Lung (tissue), 12 donors: ENCODE results near the gene CASS4. TPM values are rescaled to one million over a fixed set of nuclear protein-coding genes. Genes with fewer than 3 reads are reported as not detected.

ENCODE experiments used
- ATAC-seq: fragments of 200-7000 bp; cut with Tn5 transposase; one replicate; pipeline ENCODE4 v1.9.1; 2020; ENCODE audit warnings: moderate number of reproducible peaks; ENCODE audit not compliant: insufficient read depth, low FRiP score
- DNase-seq, 3 donors: peaks; one replicate each; pipeline ENCODE4 v3.0.0-alpha.2; 2013 to 2017
- H3K27ac ChIP-seq, 2 donors: one replicate each; pipeline ENCODE4 v1.5.1; 2013; ENCODE audit warnings: mild to moderate bottlenecking in 2 of 2, moderate library complexity in 2 of 2, control low read depth in 1 of 2, inconsistent platforms in 1 of 2, low read depth in 1 of 2, low read length in 1 of 2
- H3K27me3 ChIP-seq, 3 donors: one replicate each; pipeline ENCODE4 v1.5.1; 2013; ENCODE audit warnings: low read length in 2 of 3; ENCODE audit not compliant: control insufficient read depth in 3 of 3, insufficient read depth in 3 of 3
- H3K36me3 ChIP-seq, 4 donors: one replicate each; pipeline ENCODE4 v1.5.1; 2013; ENCODE audit warnings: low read length in 4 of 4, mild to moderate bottlenecking in 1 of 4, moderate library complexity in 1 of 4; ENCODE audit not compliant: control insufficient read depth in 4 of 4, insufficient read depth in 4 of 4
- H3K4me1 ChIP-seq, 5 donors: one replicate each; pipeline ENCODE4 v1.5.1; 2013; ENCODE audit warnings: low read length in 5 of 5, mild to moderate bottlenecking in 2 of 5, moderate library complexity in 1 of 5; ENCODE audit not compliant: control insufficient read depth in 5 of 5, insufficient read depth in 5 of 5
- H3K4me3 ChIP-seq: one replicate; pipeline ENCODE4 v1.5.1; 2013; ENCODE audit warnings: mild to moderate bottlenecking, control low read depth, moderate library complexity
- H3K9ac ChIP-seq, 2 donors: one replicate each; pipeline ENCODE4 v1.5.1; 2013; ENCODE audit warnings: low read length in 2 of 2, control low read depth in 1 of 2; ENCODE audit not compliant: insufficient read depth in 1 of 2
- H3K9me3 ChIP-seq, 4 donors: one replicate each; pipeline ENCODE4 v1.5.1; 2013; ENCODE audit warnings: low read length in 3 of 4, mild to moderate bottlenecking in 1 of 4, moderate library complexity in 1 of 4; ENCODE audit not compliant: control insufficient read depth in 4 of 4, insufficient read depth in 3 of 4
- WGBS, 2 donors: extraction: QIAGEN DNeasy Blood & Tissue Kit; methylation state at CpG; one replicate each; pipeline ENCODE4 v1.1.7; 2013; 5-methylcytosine and 5-hydroxymethylcytosine counted together
- polyA plus RNA-seq, 2 donors: library from polyadenylated mRNA; stranded (reverse); fragments of 200-250 nt; gene quantifications; one replicate each; pipeline ENCODE4 v1.2.1, GENCODE V29; 2013
- total RNA-seq, 2 donors: library from RNA; depleted of rRNA in 1 of 2; stranded (reverse); fragments of >200 nt in 1 of 2; gene quantifications; one replicate each; pipeline ENCODE4 v1.2.1, GENCODE V29; 2014 to 2021
- TF ChIP-seq, protein P1 (sequence below): IDR thresholded peaks from 2 replicates; pipeline ENCODE4 v1.5.1; 2012; ENCODE audit warnings: mild to moderate bottlenecking; ENCODE audit errors: control extremely low read depth, extremely low read depth
- donor health status: control.
- donor health status: control.
- donor health status: Bipolar disorder and iron deficiency.
- donor health status: healthy.
- donor health status: DM: yes; HTN: yes; CAD: no.

CASS4 gene
- total and polyA plus RNA-seq, 4 donors, result 4.5 to 30.7 (median 14.8) TPM

DNA sequence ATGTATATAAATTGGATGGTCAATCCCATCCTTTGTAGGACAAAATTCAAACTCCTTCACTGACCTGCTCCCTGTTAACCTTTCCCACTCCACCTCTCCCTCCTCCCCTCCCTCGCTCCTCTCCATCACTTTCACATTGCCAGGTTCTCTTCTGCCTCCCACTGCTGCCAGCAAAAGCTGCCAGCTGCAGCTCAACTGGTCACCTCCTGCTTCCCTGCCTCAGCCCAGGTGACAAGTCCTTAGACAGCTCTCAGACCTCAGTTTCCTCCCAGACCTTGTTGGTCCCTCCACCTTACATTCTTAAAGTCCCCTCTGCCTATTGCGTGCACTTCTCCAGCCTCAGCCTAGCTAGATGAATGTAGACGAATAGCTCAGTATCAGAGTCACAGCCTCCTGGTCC is 33.1 kb downstream of the CASS4 start:
- Histone ChIP-seq H3K36me3 (peaks cover 0 to 24% (median 4%) of the 10 kb centered on the region in 4 donors), H3K9ac (no peak overlapping the region), H3K27ac (no peak overlapping the region), H3K4me1 (peaks cover 0 to 39% (median 25%) of the 10 kb centered on the region in 5 donors), H3K9me3 (no peaks in the 10 kb centered on the region), H3K27me3 (peaks cover 0 to 7% (median 0%) of the 10 kb centered on the region in 3 donors), H3K4me3 (no peak overlapping the region)
- WGBS, 2 donors, result 87 to 100% methylated on average over 3 of the region's 3 CpGs
- TF ChIP-seq, protein P1, sequence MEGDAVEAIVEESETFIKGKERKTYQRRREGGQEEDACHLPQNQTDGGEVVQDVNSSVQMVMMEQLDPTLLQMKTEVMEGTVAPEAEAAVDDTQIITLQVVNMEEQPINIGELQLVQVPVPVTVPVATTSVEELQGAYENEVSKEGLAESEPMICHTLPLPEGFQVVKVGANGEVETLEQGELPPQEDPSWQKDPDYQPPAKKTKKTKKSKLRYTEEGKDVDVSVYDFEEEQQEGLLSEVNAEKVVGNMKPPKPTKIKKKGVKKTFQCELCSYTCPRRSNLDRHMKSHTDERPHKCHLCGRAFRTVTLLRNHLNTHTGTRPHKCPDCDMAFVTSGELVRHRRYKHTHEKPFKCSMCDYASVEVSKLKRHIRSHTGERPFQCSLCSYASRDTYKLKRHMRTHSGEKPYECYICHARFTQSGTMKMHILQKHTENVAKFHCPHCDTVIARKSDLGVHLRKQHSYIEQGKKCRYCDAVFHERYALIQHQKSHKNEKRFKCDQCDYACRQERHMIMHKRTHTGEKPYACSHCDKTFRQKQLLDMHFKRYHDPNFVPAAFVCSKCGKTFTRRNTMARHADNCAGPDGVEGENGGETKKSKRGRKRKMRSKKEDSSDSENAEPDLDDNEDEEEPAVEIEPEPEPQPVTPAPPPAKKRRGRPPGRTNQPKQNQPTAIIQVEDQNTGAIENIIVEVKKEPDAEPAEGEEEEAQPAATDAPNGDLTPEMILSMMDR, result no peak
- ATAC-seq (no peak), DNase-seq (no peak)

GRCh38 chr20:56445540-56445939 is 33.5 kb downstream of the CASS4 start:
- WGBS, 2 donors, result 87 to 94% methylated on average over 16 of the region's 16 CpGs
- H3K27ac ChIP-seq, result no peak overlapping the region
- H3K4me1 ChIP-seq, result peaks cover 0 to 35% (median 22%) of the 10 kb centered on the region in 5 donors
- H3K9ac ChIP-seq, result no peak overlapping the region
- H3K9me3 ChIP-seq, result no peaks in the 10 kb centered on the region
- peaks cover 0 to 26% (median 6%) of the 10 kb centered on the region in 4 donors for H3K36me3 ChIP-seq
- TF ChIP-seq, protein P1, result no peak
- H3K27me3 ChIP-seq, result peaks cover 0 to 7% (median 0%) of the 10 kb centered on the region in 3 donors
- ATAC-seq, result no peak
- no peak for DNase-seq
- no peak overlapping the region for H3K4me3 ChIP-seq

DNA sequence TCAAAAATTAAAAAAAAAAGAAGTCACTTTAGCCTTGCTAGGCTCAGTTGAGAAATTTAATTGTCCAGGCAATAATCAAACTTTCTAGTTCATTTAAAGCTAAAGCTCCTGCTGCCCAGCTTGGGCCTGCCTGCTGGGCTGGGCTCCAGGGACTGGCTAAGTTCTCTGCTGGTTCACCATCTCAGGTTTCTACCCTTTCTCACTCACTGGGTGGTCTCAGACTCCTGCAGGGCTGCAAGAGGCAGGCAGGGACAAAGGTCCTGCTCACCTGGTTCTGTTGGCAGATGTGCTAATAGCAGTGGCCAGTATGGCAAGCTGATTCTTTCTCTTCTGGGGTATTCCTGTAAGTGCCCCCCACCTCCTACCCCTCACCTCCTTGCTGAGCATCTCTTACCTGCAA is 35.2 kb downstream of the CASS4 start:
- no peak overlapping the region for H3K4me3 ChIP-seq
- H3K9me3 ChIP-seq, result no peaks in the 10 kb centered on the region
- TF ChIP-seq, protein P1, result no peak
- DNase-seq (no peak), ATAC-seq (no peak)
- H3K9ac ChIP-seq, result no peak overlapping the region
- H3K27me3 ChIP-seq, result peaks cover 0 to 7% (median 0%) of the 10 kb centered on the region in 3 donors
- peaks cover 0 to 23% (median 13%) of the 10 kb centered on the region in 5 donors for H3K4me1 ChIP-seq
- no peak overlapping the region for H3K27ac ChIP-seq
- peaks cover 0 to 34% (median 9%) of the 10 kb centered on the region in 4 donors for H3K36me3 ChIP-seq

GRCh38 chr20:56449459-56449858 is 37.4 kb downstream of the CASS4 start:
- Histone ChIP-seq H3K27me3 (no peaks in the 10 kb centered on the region), H3K27ac (no peak overlapping the region), H3K4me1 (peaks cover 0 to 3% (median 0%) of the 10 kb centered on the region in 5 donors), H3K4me3 (no peak overlapping the region), H3K9me3 (no peaks in the 10 kb centered on the region), H3K9ac (no peak overlapping the region), H3K36me3 (peaks cover 0 to 47% (median 10%) of the 10 kb centered on the region in 4 donors)
- WGBS, 2 donors, result 90 to 95% methylated on average over 5 of the region's 5 CpGs
- ATAC-seq, result no peak
- DNase-seq, result no peak
- TF ChIP-seq, protein P1, result no peak
